K562 (cell line): Measurements from ENCODE around the gene DDIT3. TPM values are rescaled to one million over a fixed set of nuclear protein-coding genes. Genes with fewer than 3 reads are reported as not detected.
A peak's percentile ranks its signal among the peaks of the same experiment; 100 is the strongest.

Experiments
- ATAC-seq: fragments of 200-7000 bp; cut with Tn5 transposase; 3 replicates; pipeline ENCODE4 v1.9.1; 2020; ENCODE audit warnings: moderate library complexity
- BruUV-seq: library from RNA; stranded (reverse); fragments of 400-500 nt; replicated peaks from 2 replicates; lab custom pipeline; 2021; lab: Mats Ljungman, UMichigan
- CTCF ChIA-PET: fragments of 300-600 bp; formaldehyde crosslinking; extraction: SDS; loops from one replicate; lab custom pipeline; 2021; ENCODE audit warnings: low intra/inter-chr PET ratio; lab: Yijun Ruan, JAX
- POLR2A ChIA-PET: fragments of 300-600, 350-650 bp; sonication (Branson Sonifier 250); formaldehyde crosslinking; extraction: SDS; loops from one replicate; lab custom pipeline; 2021; ENCODE audit warnings: antibody characterized with exemption, inconsistent platforms; lab: Yijun Ruan, JAX
- DNase-seq, 4 experiments: peaks; one replicate each; pipeline versions ENCODE4 v3.0.0 to v3.0.0-alpha.2; 2011 to 2018; ENCODE audit warnings: low spot score in 3 of 4, mixed read lengths in 3 of 4; ENCODE audit errors: extremely low read depth in 1 of 4
- FAIRE-seq: peaks from 2 replicates; lab custom pipeline; 2011; peaks lifted over from hg19 to GRCh38; lab: Jason Lieb, UNC
- H2AFZ ChIP-seq: 2 replicates; pipeline ENCODE4 v1.6.0; 2011; ENCODE audit warnings: low read depth, low read length, control low read depth, inconsistent platforms
- H3K27ac ChIP-seq: fragments of 200-600 bp; 3 replicates; pipeline ENCODE4 v1.8.0; 2011; ENCODE audit warnings: low read depth, mild to moderate bottlenecking, control low read depth, inconsistent platforms, low read length, moderate library complexity, mixed read lengths; ENCODE audit errors: extremely low read depth
- H3K27me3 ChIP-seq, 2 experiments: fragments of 300-600 bp in 1 of 2; 2 replicates in 1 of 2; 3 replicates in 1 of 2; pipeline versions ENCODE4 v1.6.0 to v1.8.0; 2011; ENCODE audit warnings: inconsistent platforms in 2 of 2, low read length in 2 of 2, mild to moderate bottlenecking in 1 of 2, mixed read lengths in 1 of 2, moderate library complexity in 1 of 2; ENCODE audit not compliant: control insufficient read depth in 2 of 2, insufficient read depth in 2 of 2
- H3K36me3 ChIP-seq: fragments of 300-600 bp; 3 replicates; pipeline ENCODE4 v1.8.0; 2011; ENCODE audit warnings: mild to moderate bottlenecking, low read length, inconsistent platforms; ENCODE audit not compliant: control insufficient read depth, insufficient read depth
- H3K4me1 ChIP-seq, 2 experiments: fragments of 200-600 bp in 1 of 2; replicated peaks in 1 of 2; 2 replicates in 1 of 2; 3 replicates in 1 of 2; pipeline versions ENCODE4 v1.5.1 to v1.8.0; 2011; ENCODE audit warnings: inconsistent platforms in 2 of 2, low read length in 2 of 2, mild to moderate bottlenecking in 1 of 2, mixed read lengths in 1 of 2, moderate library complexity in 1 of 2; ENCODE audit not compliant: control insufficient read depth in 2 of 2, insufficient read depth in 2 of 2
- H3K4me2 ChIP-seq: 2 replicates; pipeline ENCODE4 v1.6.1; 2011; ENCODE audit warnings: low read length, control low read depth, inconsistent platforms, mixed read lengths; ENCODE audit not compliant: insufficient read depth
- H3K4me3 ChIP-seq: fragments of 200-600 bp; sonication (generic), shearing (Covaris generic); 2 replicates; pipeline ENCODE4 v1.5.1; 2016; ENCODE audit warnings: control low read depth, inconsistent platforms
- H3K79me2 ChIP-seq: fragments of 200-600 bp; 3 replicates; pipeline ENCODE4 v1.8.0; 2011; ENCODE audit warnings: low read length, inconsistent platforms; ENCODE audit not compliant: control insufficient read depth, insufficient read depth
- H3K9ac ChIP-seq, 2 experiments: 2 replicates each; pipeline versions ENCODE4 v1.6.0 to v1.6.1; 2011; ENCODE audit warnings: low read depth in 2 of 2, low read length in 2 of 2, control low read depth in 1 of 2, inconsistent platforms in 1 of 2, mild to moderate bottlenecking in 1 of 2, mixed read lengths in 1 of 2; ENCODE audit not compliant: insufficient read depth in 1 of 2
- H3K9me1 ChIP-seq: one replicate; pipeline ENCODE4 v1.6.0; 2011; ENCODE audit warnings: inconsistent platforms, mild to moderate bottlenecking, low read length, moderate library complexity; ENCODE audit not compliant: control insufficient read depth, insufficient read depth
- H3K9me3 ChIP-seq: replicated peaks from 2 replicates; pipeline ENCODE4 v1.5.1; 2011; ENCODE audit warnings: low read depth, low read length, inconsistent platforms; ENCODE audit not compliant: control insufficient read depth, insufficient read depth
- H4K20me1 ChIP-seq: replicated peaks from 2 replicates; pipeline ENCODE4 v1.6.1; 2011; ENCODE audit warnings: low read length, inconsistent platforms, mixed read lengths; ENCODE audit not compliant: control insufficient read depth, insufficient read depth
- BACH1 ChIP-seq: fragments of 200-800 bp; sonication (Bioruptor generic); IDR thresholded peaks from 2 replicates; pipeline ENCODE4 v1.6.1; 2016; ENCODE audit warnings: missing genetic modification characterization, missing compliant biosample characterization
- CBX2 ChIP-seq: fragments of 200-600 bp; sonication (generic); IDR thresholded peaks from one replicate; pipeline ENCODE4 v1.6.1; 2012; ENCODE audit warnings: mild to moderate bottlenecking, low read length, inconsistent platforms; ENCODE audit not compliant: insufficient read depth, poor library complexity, severe bottlenecking
- CEBPB ChIP-seq: fragments of 450-650 bp; IDR thresholded peaks from 2 replicates; pipeline ENCODE4 v1.6.1; 2016; ENCODE audit warnings: missing genetic modification characterization, missing compliant biosample characterization
- CEBPG ChIP-seq, 3 experiments: fragments of 200-800 bp in 1 of 3; sonication (Bioruptor generic) in 1 of 3; sonication (generic) in 1 of 3; formaldehyde crosslinking in 1 of 3; IDR thresholded peaks in 2 of 3; conservative IDR thresholded peaks in 1 of 3; 2 replicates each; pipeline versions ENCODE4 v1.6.1 to v1.8.0; 2016 to 2022; ENCODE audit warnings: missing compliant biosample characterization in 2 of 3, missing genetic modification characterization in 2 of 3, mild to moderate bottlenecking in 1 of 3, missing genetic modification reagents in 1 of 3
- CSDE1 ChIP-seq, 2 experiments: fragments of 450-650 bp; IDR thresholded peaks; 2 replicates each; pipeline ENCODE4 v1.6.1; 2016; ENCODE audit warnings: mild to moderate bottlenecking in 1 of 2
- FOXA3 ChIP-seq, 2 experiments: fragments of 450-650 bp in 1 of 2; sonication (generic) in 1 of 2; formaldehyde crosslinking; IDR thresholded peaks in 1 of 2; conservative IDR thresholded peaks in 1 of 2; 2 replicates each; pipeline versions ENCODE4 v1.4.0 to v1.8.0; 2020 to 2022; ENCODE audit warnings: mild to moderate bottlenecking in 2 of 2, missing genetic modification reagents in 1 of 2
- GABPB2 ChIP-seq: fragments of 250-450 bp; sonication (Bioruptor Pico); conservative IDR thresholded peaks from 2 replicates; pipeline ENCODE4 v1.5.1; 2021; ENCODE audit warnings: mild to moderate bottlenecking
- NFE2 ChIP-seq: IDR thresholded peaks from 2 replicates; pipeline ENCODE4 v1.6.1; 2014; ENCODE audit warnings: antibody characterized with exemption, low read depth
- NKRF ChIP-seq: fragments of 450-650 bp; IDR thresholded peaks from 2 replicates; pipeline ENCODE4 v1.6.1; 2016; ENCODE audit warnings: borderline replicate concordance
- NUFIP1 ChIP-seq: fragments of 450-650 bp; IDR thresholded peaks from 2 replicates; pipeline ENCODE4 v1.6.1; 2018; ENCODE audit not compliant: partially characterized antibody
- PML ChIP-seq: IDR thresholded peaks from 2 replicates; pipeline ENCODE4 v1.6.1; 2012; ENCODE audit warnings: low read length, inconsistent platforms
- POLR2G ChIP-seq: fragments of 200-400 bp; formaldehyde crosslinking; IDR thresholded peaks from 2 replicates; pipeline ENCODE4 v1.6.1; 2017; ENCODE audit warnings: low read depth, mild to moderate bottlenecking, antibody characterized with exemption, low read length, moderate library complexity
- RBFOX2 ChIP-seq: fragments of 200-400 bp; formaldehyde crosslinking; IDR thresholded peaks from 2 replicates; pipeline ENCODE4 v1.6.1; 2017; ENCODE audit warnings: low read depth, mild to moderate bottlenecking, low read length, moderate library complexity
- RBM39 ChIP-seq: fragments of 200-400 bp; formaldehyde crosslinking; optimal IDR thresholded peaks from 2 replicates; pipeline ENCODE3; 2018; ENCODE audit warnings: low read depth, low read length
- RCOR1 ChIP-seq, 2 experiments: IDR thresholded peaks; 2 replicates each; pipeline ENCODE4 v1.6.1; 2012; ENCODE audit warnings: low read depth in 2 of 2, low read length in 2 of 2, borderline replicate concordance in 1 of 2, improper control_type of control experiment in 1 of 2
- TAF1 ChIP-seq: IDR thresholded peaks from 2 replicates; pipeline ENCODE4 v1.6.1; 2011; ENCODE audit warnings: mild to moderate bottlenecking, low read length, moderate library complexity; ENCODE audit not compliant: insufficient read depth, control insufficient read depth, severe bottlenecking; ENCODE audit errors: extremely low read depth
- ZBTB33 ChIP-seq: sonication (generic); formaldehyde crosslinking; IDR thresholded peaks from 2 replicates; pipeline ENCODE4 v1.8.1; 2023; ENCODE audit warnings: mild to moderate bottlenecking, missing genetic modification reagents
- WGBS: fragments of 100-300 bp; shearing (Covaris generic); methylation state at CpG from one replicate; pipeline ENCODE4 v1.1.6; 2016; ENCODE audit warnings: low coverage, mixed read lengths; ENCODE audit not compliant: insufficient coverage; ENCODE audit errors: missing lambda C conversion rate; 5-methylcytosine and 5-hydroxymethylcytosine counted together
- in situ Hi-C: fragments of 300-500 bp; cut with MboI; formaldehyde crosslinking; loops from 4 replicates; pipeline ENCODE4 v1.15.0; 2018; ENCODE audit warnings: inconsistent platforms, mixed read lengths
- intact Hi-C: fragments of 100-400 bp; cut with micrococcal nuclease; formaldehyde crosslinking; loops from 2 replicates; pipeline ENCODE4 v1.14.2; 2022
- polyA plus RNA-seq, 8 experiments: library from polyadenylated mRNA; depleted of rRNA in 4 of 8; stranded (reverse) in 5 of 8; unstranded in 3 of 8; fragments of >200 nt; fragmentation: Nextera tagmentation in 2 of 8; fragmentation: Illumina TruSeq in 1 of 8; extraction: Ambion mirVana in 2 of 8; extraction: Trizol in 1 of 8; gene quantifications; 2 replicates each; pipeline versions ENCODE4 v1.2.1 to v1.2.3, GENCODE V29; 2011 to 2014; ENCODE audit warnings: inconsistent platforms in 1 of 8, missing spikeins in 1 of 8
- total RNA-seq, 7 experiments: library from RNA; depleted of rRNA in 6 of 7; stranded (reverse); fragments of >200 nt in 6 of 7; fragmentation: Illumina TruSeq in 2 of 7; extraction: Trizol in 2 of 7; gene quantifications; 2 replicates each; pipeline versions ENCODE4 v1.2.1 to v1.2.3, GENCODE V29; 2011 to 2021; ENCODE audit warnings: low replicate concordance in 1 of 7

Gene DDIT3
- total and polyA plus RNA-seq, 9 of the 15 experiments (the other 6 are each of a cell fraction or from before 2014, with no cell fraction given), result 59.1 to 272 (median 89.9) TPM

- Histone ChIP-seq H3K4me1 (no peaks in the 10 kb centered on the region), H3K79me2 (peaks cover 9% of the 10 kb centered on the region; the same call in 1 of the 3 replicates), H3K9me3 (0 out of 2 replicates have a peak, but pooled peaks cover 3% of the 10 kb centered on the region), H3K9ac (no peak overlapping the region), H3K27ac (no peak overlapping the region), H3K27me3 (no peaks in the 10 kb centered on the region), H3K36me3 (peaks cover 69% of the 10 kb centered on the region), H3K4me3 (no peak overlapping the region), H2AFZ (no peak overlapping the region)
- POLR2A ChIA-PET, result interaction anchor here (0.6 to 2.3 kb wide), 7 partner anchors 9 to 91 kb away, joined by 3 to 9 read pairs (median 4); partner anchors contain the start of gene MARS1
- intact Hi-C loops (no loop called here), in situ Hi-C loops (no loop called here)
- peak; percentile 39 for ATAC-seq
- CTCF ChIA-PET, result no interaction called here
- no peak for FAIRE-seq
- BruUV-seq, result no TSS peak
- TF ChIP-seq GABPB2 (no peak), PML (no peak), POLR2G (peak; percentile 55; the same call in 1 of the 2 replicates), ZBTB33 (CRISPR knock-in tag) (peak; percentile 85), TAF1 (no peak), RBFOX2 (peak; percentile 52), FOXA3 (CRISPR knock-in tag; conservative IDR thresholded peaks at IDR 0.05 in 1 of 2, IDR thresholded peaks at IDR 0.05 in 1 of 2) (peak in 1 of 2 experiments; percentile 59; a peak in 1 of 4 replicates), CEBPG (CRISPR knock-in tag; IDR thresholded peaks at IDR 0.05) (0 out of 2 replicates have a peak, but pooled peaks have one; percentile 30), CEBPG (tag; conservative IDR thresholded peaks at IDR 0.05 in 1 of 2, IDR thresholded peaks at IDR 0.05 in 1 of 2) (no peak), NKRF (no peak), BACH1 (tag) (no peak), RCOR1 (IDR thresholded peaks at IDR 0.05; ENCODE audit: borderline replicate concordance in 1 of 2, low read depth in 2 of 2, low read length in 2 of 2) (no peak), NUFIP1 (no peak), RBM39 (no peak), NFE2 (no peak), CEBPB (tag) (no peak), CBX2 (no peak), CSDE1 (IDR thresholded peaks at IDR 0.05) (no peak)
- TF ChIP-seq, all 486 proteins: peak for 5
- H3K4me2 ChIP-seq, result no peak overlapping the region
- WGBS, result 95% methylated on average over 9 of the region's 9 CpGs
- DNase-seq, result no peak
- peaks cover 6% of the 10 kb centered on the region for H3K9me1 ChIP-seq
- H4K20me1 ChIP-seq, result 0 out of 2 replicates have a peak, but pooled peaks cover 3% of the 10 kb centered on the region
These were observed 22.2 kb downstream of the DDIT3 start for GRCh38 chr12:57498132-57498502.
